Prostate gland (tissue), 1 donor: ENCODE results near the gene FGGY.

Experiments
- POLR2A ChIP-seq: fragments of 450-650 bp; IDR thresholded peaks from one replicate; pipeline ENCODE4 v1.6.1; 2016; ENCODE audit warnings: antibody characterized with exemption, mild to moderate bottlenecking
- POLR2AphosphoS5 ChIP-seq: sonication (generic); formaldehyde crosslinking; IDR thresholded peaks from one replicate; pipeline ENCODE4 v1.6.1; 2017; ENCODE audit warnings: antibody characterized with exemption

DNA sequence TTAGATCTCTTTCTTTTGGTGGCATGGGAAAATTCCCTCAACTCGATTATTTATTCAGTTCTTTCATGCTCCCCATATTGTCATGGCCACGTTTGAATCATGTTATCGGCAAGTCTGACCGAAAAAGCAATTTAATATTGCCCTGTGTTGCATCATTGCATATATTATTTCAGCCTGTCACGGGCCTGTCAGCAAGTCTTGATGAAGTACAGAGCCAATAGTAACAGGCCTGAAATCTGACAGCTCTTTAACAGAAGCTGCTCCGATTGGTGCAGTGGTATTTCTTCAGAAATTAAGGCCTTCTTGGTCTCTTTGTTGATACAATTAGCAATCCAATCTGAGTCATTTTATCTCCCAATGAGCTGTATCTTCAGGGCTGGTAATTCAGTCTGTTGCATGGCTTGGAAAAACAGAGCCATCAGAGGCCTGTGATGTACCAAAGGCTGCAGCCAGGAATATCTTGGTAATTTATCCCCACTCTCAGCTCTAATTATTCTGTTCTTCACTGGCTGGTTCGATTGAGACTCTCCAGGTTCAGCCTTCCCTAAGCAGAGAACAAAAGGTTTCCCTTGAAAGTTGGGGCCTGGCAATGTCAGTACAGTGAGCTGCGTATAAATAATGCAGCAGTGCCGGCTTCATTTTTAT is 149.5 kb downstream of the FGGY start:
- TF ChIP-seq POLR2A (no peak), POLR2AphosphoS5 (no peak)
